GM19397 (cell line): ENCODE data around the gene WDR64.
A peak's percentile ranks its signal among the peaks of the same experiment; 100 is the strongest.

ENCODE experiments used
- ATAC-seq: cut with Tn5 transposase; IDR thresholded peaks from one replicate; pipeline ENCODE4 v1.9.1; 2021; ENCODE audit warnings: mild to moderate bottlenecking, moderate library complexity; ENCODE audit not compliant: unreplicated experiment

Gene WDR64

GRCh38 chr1:241834733-241835377, 182.8 kb downstream of the WDR64 start:
- no peak for ATAC-seq

GRCh38 chr1:241836941-241837340, 184.9 kb downstream of the WDR64 start:
- no peak for ATAC-seq

- no peak for ATAC-seq
Measured at GRCh38 chr1:241837416-241837815, 185.3 kb downstream of the WDR64 start.

- ATAC-seq = no peak
Measured at GRCh38 chr1:241837901-241838300, 185.8 kb downstream of the WDR64 start.

- ATAC-seq = no peak
Measured at GRCh38 chr1:241838897-241839296, 186.8 kb downstream of the WDR64 start.

GRCh38 chr1:241839369-241839979, 187.4 kb downstream of the WDR64 start:
- ATAC-seq = peak; percentile 67

- no peak for ATAC-seq
Measured at GRCh38 chr1:241840164-241840563, 188.1 kb downstream of the WDR64 start.

GRCh38 chr1:241841691-241842090, 189.6 kb downstream of the WDR64 start:
- no peak for ATAC-seq

- no peak for ATAC-seq
Measured at GRCh38 chr1:241842565-241842964, 190.5 kb downstream of the WDR64 start.

GRCh38 chr1:241844593-241844992, 192.5 kb downstream of the WDR64 start:
- ATAC-seq = no peak

GRCh38 chr1:241846375-241846774, 194.3 kb downstream of the WDR64 start:
- ATAC-seq = no peak

- no peak for ATAC-seq
Measured at GRCh38 chr1:241846862-241847539, 194.9 kb downstream of the WDR64 start.

- ATAC-seq = no peak
Measured at GRCh38 chr1:241847540-241847795, 195.4 kb downstream of the WDR64 start.

- ATAC-seq = peak; percentile 97
Measured at GRCh38 chr1:241847796-241848685, 196.0 kb downstream of the WDR64 start, which contains the start of gene EXO1. EXO1 (plus strand) TSS chr1:241848204; CDS start chr1:241850426, 2,222 bp downstream.

- ATAC-seq = no peak
Measured at GRCh38 chr1:241848686-241849344, 196.7 kb downstream of the WDR64 start.

GRCh38 chr1:241849345-241849695, 197.2 kb downstream of the WDR64 start:
- no peak for ATAC-seq
